T47D (cell line): ENCODE data around the gene HIPK4.
A peak's percentile ranks its signal among the peaks of the same experiment; 100 is the strongest.
"Not testable (repeated sequence)": the region's sequence is repeated elsewhere in the genome, so short reads cannot be mapped to it uniquely, and the experiment has no call there.

Experiments used
- DNase-seq, 2 experiments: peaks; one replicate each; pipeline versions ENCODE4 v3.0.0 to v3.0.0-alpha.2; 2011 to 2012; ENCODE audit warnings: low read depth in 1 of 2, low spot score in 1 of 2
- JUND ChIP-seq: IDR thresholded peaks from 2 replicates; pipeline ENCODE4 v1.6.1; 2012; ENCODE audit warnings: low read depth
- in situ Hi-C: cut with HindIII; loops from 2 replicates; pipeline ENCODE4 v1.10.0; 2016; ENCODE audit warnings: low sequenced_read_pairs, low pct_unique_long_range_greater_than_20kb

Gene HIPK4

GRCh38 chr19:40412866-40413265, 22.9 kb upstream of the HIPK4 start:
- no peak for TF ChIP-seq JUND
- no peak for DNase-seq
- in situ Hi-C loops, result no loop called here

DNA sequence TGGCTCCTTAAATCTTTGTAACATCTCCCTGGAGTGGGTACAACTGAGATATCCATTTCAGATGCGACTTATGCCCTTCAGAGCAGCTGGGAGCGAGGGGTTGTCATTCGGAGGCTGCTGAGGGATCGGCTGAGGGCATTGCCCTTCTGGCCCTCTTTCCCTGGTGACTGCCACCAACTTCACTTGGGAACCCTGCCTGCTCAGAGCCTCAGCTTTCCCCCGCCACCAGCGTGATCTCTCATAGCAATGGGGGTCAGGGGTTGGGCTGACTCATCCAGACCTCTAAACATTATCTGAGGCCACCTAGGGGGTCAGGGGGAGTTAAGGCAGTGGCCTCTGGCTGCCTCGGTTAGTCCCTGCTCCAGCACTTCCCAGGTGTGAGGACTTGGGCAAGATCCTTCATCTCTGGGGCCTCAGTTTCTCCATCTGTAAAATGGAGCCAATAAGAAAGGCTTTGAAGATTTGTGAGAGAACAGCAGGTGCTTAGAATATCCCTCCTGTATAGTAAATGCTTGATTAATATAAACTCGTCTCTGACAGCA, 22.0 kb upstream of the HIPK4 start:
- TF ChIP-seq JUND, result no peak
- DNase-seq, result no peak
- in situ Hi-C loops, result no loop called here

- no peak for TF ChIP-seq JUND
These were observed 21.3 kb upstream of the HIPK4 start for GRCh38 chr19:40411125-40411842.

GRCh38 chr19:40410030-40410389, 20.0 kb upstream of the HIPK4 start:
- no peak for DNase-seq
- TF ChIP-seq JUND, result no peak
- in situ Hi-C loops, result no loop called here

More at GRCh38 chr19:40411125-40411842, 21.3 kb upstream of the HIPK4 start:
- DNase-seq, result no peak
- in situ Hi-C loops, result no loop called here

DNA sequence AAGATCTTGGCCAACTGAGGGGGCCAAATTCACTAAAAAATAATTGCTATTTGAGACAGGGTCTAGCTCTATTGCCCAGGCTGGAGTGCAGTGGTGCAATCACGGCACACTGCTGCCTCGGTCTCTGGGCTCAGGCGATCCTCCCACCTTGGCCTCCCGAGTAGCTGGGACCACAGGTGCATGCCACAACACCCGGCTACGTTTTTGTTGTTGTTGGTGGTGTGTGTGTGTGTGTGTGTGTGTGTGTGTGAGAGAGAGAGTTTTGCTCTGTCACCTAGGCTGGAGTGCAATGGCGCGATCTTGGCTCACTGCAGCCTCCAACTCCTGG, 18.6 kb upstream of the HIPK4 start:
- in situ Hi-C loops, DNase-seq: not testable (repeated sequence)

DNA sequence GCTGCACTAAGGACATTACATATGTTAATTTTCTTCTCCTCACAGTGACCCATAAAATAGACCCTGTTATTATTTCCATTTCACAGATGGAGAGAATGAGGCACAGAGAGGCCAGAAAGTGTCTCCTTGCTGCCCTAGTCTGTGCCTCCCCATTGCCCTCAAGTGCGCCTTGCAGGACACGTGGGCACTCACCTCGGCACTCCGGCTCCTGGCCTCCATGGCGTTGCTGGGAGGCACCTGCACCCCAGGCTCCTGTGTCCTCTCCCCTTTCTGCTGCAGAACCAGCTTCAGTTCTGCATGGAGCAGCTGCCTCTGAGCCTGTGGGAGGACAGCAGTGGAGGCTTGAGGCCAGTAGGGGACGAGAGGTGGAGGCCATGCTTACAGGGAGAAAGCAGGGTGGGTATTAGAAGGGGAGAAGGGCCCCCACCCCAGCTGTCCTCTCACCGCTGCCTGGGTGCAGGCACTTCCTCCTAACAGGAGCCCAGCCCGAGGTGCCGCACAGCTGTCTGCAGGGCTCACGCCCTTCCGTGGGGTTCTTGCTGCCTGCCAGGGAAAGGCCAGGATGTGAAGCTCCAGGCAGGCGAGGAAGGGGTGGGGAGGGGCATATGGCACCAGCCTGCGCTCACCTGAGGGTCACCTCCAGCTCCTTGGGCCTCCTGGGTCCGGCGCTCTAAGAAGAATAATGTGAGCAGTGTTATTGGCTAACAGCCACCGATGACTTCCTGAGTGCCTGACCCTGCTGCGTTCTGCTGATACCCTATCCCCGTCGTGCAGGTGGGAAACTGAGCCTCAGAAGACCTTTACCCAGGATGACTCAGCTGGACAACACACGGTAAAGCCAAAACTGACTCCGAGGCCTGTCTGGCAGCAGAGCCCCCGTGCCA, 18.0 kb upstream of the HIPK4 start:
- DNase-seq, result no peak
- no peak for TF ChIP-seq JUND
- in situ Hi-C loops, result no loop called here

- peak; percentile 82 to 92 for DNase-seq
- in situ Hi-C loops, result no loop called here
These were observed 13.4 kb upstream of the HIPK4 start for GRCh38 chr19:40403262-40403984.

GRCh38 chr19:40400559-40400958, 10.6 kb upstream of the HIPK4 start:
- no peak for TF ChIP-seq JUND
- in situ Hi-C loops, result no loop called here
- no peak for DNase-seq

More at GRCh38 chr19:40403262-40403984, 13.4 kb upstream of the HIPK4 start:
- TF ChIP-seq JUND, result no peak

- in situ Hi-C loops, result no loop called here
- no peak for TF ChIP-seq JUND
- DNase-seq, result no peak
These were observed 8.6 kb upstream of the HIPK4 start for GRCh38 chr19:40398417-40399131.

DNA sequence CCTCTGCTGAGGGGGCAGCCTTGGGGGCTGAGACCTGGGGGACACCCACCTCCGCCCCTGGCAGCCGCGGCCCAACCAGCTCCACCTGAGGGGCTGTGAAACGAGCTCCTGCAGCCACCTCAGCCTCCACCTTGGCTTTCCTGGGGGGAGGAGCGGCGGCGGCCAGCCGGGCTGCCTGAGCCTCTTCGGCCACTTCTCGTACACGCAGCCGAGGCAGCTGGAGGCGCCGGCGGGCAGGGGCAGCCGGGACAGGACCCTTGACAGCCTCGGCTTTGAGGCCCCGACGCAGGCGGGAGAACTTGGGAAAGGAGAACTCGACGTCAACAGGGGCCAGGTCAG, 7.6 kb upstream of the HIPK4 start:
- no peak for TF ChIP-seq JUND
- no peak for DNase-seq
- in situ Hi-C loops, result no loop called here

GRCh38 chr19:40396886-40397567, 7.0 kb upstream of the HIPK4 start:
- in situ Hi-C loops, result no loop called here
- no peak for DNase-seq
- TF ChIP-seq JUND, result no peak

DNA sequence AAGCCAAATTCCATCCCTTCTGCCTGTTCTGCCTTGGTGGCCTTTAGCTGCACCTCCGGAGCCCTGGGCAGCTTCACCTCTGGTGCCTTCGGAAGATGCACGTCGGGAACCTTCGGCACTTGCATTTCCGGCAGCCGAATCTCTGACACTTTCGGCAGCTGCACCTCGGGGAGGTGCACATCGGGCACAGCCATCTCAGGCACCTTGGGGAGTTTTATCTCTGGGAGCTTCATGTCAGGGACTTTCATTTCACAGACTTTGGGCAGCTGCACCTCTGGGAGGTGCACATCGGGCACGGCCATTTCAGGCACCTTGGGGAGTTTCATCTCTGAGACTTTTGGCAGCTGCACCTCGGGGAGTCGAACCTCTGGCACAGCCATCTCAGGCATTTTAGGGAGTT, 6.0 kb upstream of the HIPK4 start:
- DNase-seq, result no peak
- in situ Hi-C loops, result no loop called here
- no peak for TF ChIP-seq JUND
